GM03348 (cell line): ENCODE measurements around the gene CCDC40.
"Not testable (repeated sequence)": the region's sequence is repeated elsewhere in the genome, so short reads cannot be mapped to it uniquely, and the experiment has no call there.

Source experiments
- DNase-seq: peaks from one replicate; pipeline ENCODE4 v3.0.0; 2012; ENCODE audit warnings: low spot score

CCDC40 gene

GRCh38 chr17:80035937-80036714 lies at the start of gene CCDC40:
Gene CCDC40, plus strand, starts transcription at chr17:80036642. Its CDS starts 21 bp downstream, at chr17:80036663.
- DNase-seq: peak; percentile 98

- DNase-seq: no peak
Measured at GRCh38 chr17:79987187-79987934, 49.1 kb upstream of the CCDC40 start.

GRCh38 chr17:79987935-79988184 lies 48.6 kb upstream of the CCDC40 start:
- no peak for DNase-seq

GRCh38 chr17:79988185-79988971 lies 48.1 kb upstream of the CCDC40 start:
- DNase-seq: peak; percentile 88

GRCh38 chr17:79989106-79989835 lies 47.2 kb upstream of the CCDC40 start:
- no peak for DNase-seq

- no peak for DNase-seq
Measured at GRCh38 chr17:79990051-79990592, 46.3 kb upstream of the CCDC40 start.

GRCh38 chr17:79990704-79991103 lies 45.7 kb upstream of the CCDC40 start:
- DNase-seq: no peak

- peak; percentile 96 for DNase-seq
Measured at GRCh38 chr17:79991140-79991923, 45.1 kb upstream of the CCDC40 start.

GRCh38 chr17:79991924-79992648 lies 44.4 kb upstream of the CCDC40 start:
- DNase-seq: peak; percentile 41

- DNase-seq: peak; percentile 35
Measured at GRCh38 chr17:79992649-79993389, 43.6 kb upstream of the CCDC40 start.

- peak; percentile 90 for DNase-seq
Measured at GRCh38 chr17:79993390-79994227, 42.8 kb upstream of the CCDC40 start.

- DNase-seq: not testable (repeated sequence)
Measured at GRCh38 chr17:79994228-79994569, 42.2 kb upstream of the CCDC40 start.

GRCh38 chr17:79994602-79995001 lies 41.8 kb upstream of the CCDC40 start:
- no peak for DNase-seq

GRCh38 chr17:79995696-79996095 lies 40.7 kb upstream of the CCDC40 start:
- DNase-seq: no peak

- DNase-seq: no peak
Measured at GRCh38 chr17:79996291-79996690, 40.2 kb upstream of the CCDC40 start.

GRCh38 chr17:79997011-79997660 lies 39.3 kb upstream of the CCDC40 start:
- no peak for DNase-seq

- DNase-seq: no peak
Measured at GRCh38 chr17:80000136-80000535, 36.3 kb upstream of the CCDC40 start.
